ENCODE results near the gene ELOVL3.

- no peak for TF ChIP-seq CTCF (conservative IDR thresholded peaks at IDR 0.05; ENCODE audit: low read depth in 2 of 2)
- no peak for TF ChIP-seq ZNF331 (CRISPR knock-in tag; IDR thresholded peaks at IDR 0.05; ENCODE audit: low read depth)
- no peak for TF ChIP-seq REST (IDR thresholded peaks at IDR 0.05; ENCODE audit: unreplicated experiment)
- no peak for TF ChIP-seq POLR2AphosphoS5 (IDR thresholded peaks at IDR 0.05; ENCODE audit: low read depth)
- no peak for TF ChIP-seq EZH2 (IDR thresholded peaks at IDR 0.05; ENCODE audit: low read depth, unreplicated experiment)
These were observed 17.6 kb upstream of the ELOVL3 start for GRCh38 chr10:102208311-102209035.

Data from GM23338 (cell line).